Stimulated activated memory B cell treated with anti-CD40 and anti-IgM and Interleukin-4, amounts not matched to agents 10 μg/mL and 1 μg/mL and 100 μg/mL, for 72 hours (primary cell): ENCODE data around the gene APOL5.
"Not testable (repeated sequence)": the region's sequence is repeated elsewhere in the genome, so short reads cannot be mapped to it uniquely, and the experiment has no call there.

ENCODE experiments used
- ATAC-seq: fragments of 150-1000 bp; cut with Tn5 transposase; 2 replicates; pipeline ENCODE4 v1.10.0; 2021
- H3K27ac Mint-ChIP-seq: one replicate; pipeline ENCODE4 v1.8.0; 2022; ENCODE audit warnings: mild to moderate bottlenecking, mixed read lengths
- H3K27me3 Mint-ChIP-seq: one replicate; pipeline ENCODE4 v1.8.0; 2022; ENCODE audit warnings: mixed read lengths
- H3K36me3 Mint-ChIP-seq: one replicate; pipeline ENCODE4 v1.8.0; 2022; ENCODE audit warnings: mixed read lengths
- H3K4me1 Mint-ChIP-seq: one replicate; pipeline ENCODE4 v1.8.0; 2022; ENCODE audit warnings: mixed read lengths
- H3K4me3 Mint-ChIP-seq: one replicate; pipeline ENCODE4 v1.8.0; 2022; ENCODE audit warnings: mild to moderate bottlenecking, moderate library complexity, mixed read lengths
- H3K9me3 Mint-ChIP-seq: one replicate; pipeline ENCODE4 v1.8.0; 2022; ENCODE audit warnings: mixed read lengths

APOL5 gene

GRCh38 chr22:35695202-35695601 is 22.5 kb upstream of the APOL5 start:
- ATAC-seq = no peak
- H3K27ac Mint-ChIP-seq = no peak overlapping the region

GRCh38 chr22:35697142-35697541 is 20.5 kb upstream of the APOL5 start:
- Mint-ChIP-seq H3K4me3 (no peak overlapping the region), H3K36me3 (no peaks in the 10 kb centered on the region), H3K9me3 (no peaks in the 10 kb centered on the region), H3K27me3 (no peaks in the 10 kb centered on the region), H3K27ac (no peak overlapping the region), H3K4me1 (no peaks in the 10 kb centered on the region)
- no peak for ATAC-seq

More at GRCh38 chr22:35695202-35695601, 22.5 kb upstream of the APOL5 start:
- peaks cover 7% of the 10 kb centered on the region for H3K4me1 Mint-ChIP-seq
- H3K27me3 Mint-ChIP-seq = peaks cover 17% of the 10 kb centered on the region
- H3K36me3 Mint-ChIP-seq = no peaks in the 10 kb centered on the region
- H3K9me3 Mint-ChIP-seq = no peaks in the 10 kb centered on the region
- no peak overlapping the region for H3K4me3 Mint-ChIP-seq

GRCh38 chr22:35699852-35700251 is 17.8 kb upstream of the APOL5 start:
- ATAC-seq, H3K4me1 Mint-ChIP-seq, H3K27me3 Mint-ChIP-seq, H3K9me3 Mint-ChIP-seq, H3K4me3 Mint-ChIP-seq, H3K36me3 Mint-ChIP-seq, H3K27ac Mint-ChIP-seq: not testable (repeated sequence)

- H3K9me3 Mint-ChIP-seq = no peaks in the 10 kb centered on the region
- peaks cover 8% of the 10 kb centered on the region for H3K27me3 Mint-ChIP-seq
- no peaks in the 10 kb centered on the region for H3K36me3 Mint-ChIP-seq
- H3K27ac Mint-ChIP-seq = no peak overlapping the region
- no peak for ATAC-seq
- no peak overlapping the region for H3K4me3 Mint-ChIP-seq
- H3K4me1 Mint-ChIP-seq = no peaks in the 10 kb centered on the region
Observed at GRCh38 chr22:35703861-35704584, 13.6 kb upstream of the APOL5 start.

- Mint-ChIP-seq H3K27me3 (peaks cover 17% of the 10 kb centered on the region), H3K9me3 (no peaks in the 10 kb centered on the region), H3K36me3 (no peaks in the 10 kb centered on the region), H3K4me3 (no peak overlapping the region), H3K27ac (no peak overlapping the region), H3K4me1 (no peaks in the 10 kb centered on the region)
- no peak for ATAC-seq
Observed at GRCh38 chr22:35705141-35705540, 12.5 kb upstream of the APOL5 start.

GRCh38 chr22:35708453-35708852 is 9.2 kb upstream of the APOL5 start:
- H3K4me3 Mint-ChIP-seq = no peak overlapping the region
- H3K27ac Mint-ChIP-seq = no peak overlapping the region
- H3K36me3 Mint-ChIP-seq = peaks cover 8% of the 10 kb centered on the region
- H3K4me1 Mint-ChIP-seq = no peaks in the 10 kb centered on the region
- H3K9me3 Mint-ChIP-seq = peaks cover 8% of the 10 kb centered on the region
- peaks cover 37% of the 10 kb centered on the region for H3K27me3 Mint-ChIP-seq
- ATAC-seq = no peak

- peaks cover 9% of the 10 kb centered on the region for H3K9me3 Mint-ChIP-seq
- no peak for ATAC-seq
- peaks cover 10% of the 10 kb centered on the region for H3K36me3 Mint-ChIP-seq
- peaks cover 41% of the 10 kb centered on the region for H3K27me3 Mint-ChIP-seq
- H3K27ac Mint-ChIP-seq = no peak overlapping the region
- H3K4me1 Mint-ChIP-seq = no peaks in the 10 kb centered on the region
- no peak overlapping the region for H3K4me3 Mint-ChIP-seq
Observed at GRCh38 chr22:35708917-35709316, 8.8 kb upstream of the APOL5 start.

- H3K9me3 Mint-ChIP-seq = peaks cover 9% of the 10 kb centered on the region
- peaks cover 10% of the 10 kb centered on the region for H3K36me3 Mint-ChIP-seq
- H3K27me3 Mint-ChIP-seq = peaks cover 55% of the 10 kb centered on the region
- H3K4me1 Mint-ChIP-seq = no peaks in the 10 kb centered on the region
- no peak for ATAC-seq
- no peak overlapping the region for H3K4me3 Mint-ChIP-seq
- H3K27ac Mint-ChIP-seq = no peak overlapping the region
Observed at GRCh38 chr22:35711336-35711735, 6.3 kb upstream of the APOL5 start.

- H3K4me1 Mint-ChIP-seq = no peaks in the 10 kb centered on the region
- no peak overlapping the region for H3K4me3 Mint-ChIP-seq
- ATAC-seq = no peak
- no peak overlapping the region for H3K27ac Mint-ChIP-seq
- H3K36me3 Mint-ChIP-seq = peaks cover 10% of the 10 kb centered on the region
- H3K9me3 Mint-ChIP-seq = peaks cover 9% of the 10 kb centered on the region
- H3K27me3 Mint-ChIP-seq = peaks cover 64% of the 10 kb centered on the region
Observed at GRCh38 chr22:35712672-35713071, 5.0 kb upstream of the APOL5 start.

- no peaks in the 10 kb centered on the region for H3K36me3 Mint-ChIP-seq
- no peak overlapping the region for H3K27ac Mint-ChIP-seq
- no peaks in the 10 kb centered on the region for H3K4me1 Mint-ChIP-seq
- peaks cover 39% of the 10 kb centered on the region for H3K27me3 Mint-ChIP-seq
- H3K9me3 Mint-ChIP-seq = no peaks in the 10 kb centered on the region
- no peak overlapping the region for H3K4me3 Mint-ChIP-seq
- ATAC-seq = no peak
Observed at GRCh38 chr22:35719212-35719875, 1.7 kb downstream of the APOL5 start.

GRCh38 chr22:35721960-35722359 is 4.3 kb downstream of the APOL5 start:
- H3K4me3 Mint-ChIP-seq = no peak overlapping the region
- H3K36me3 Mint-ChIP-seq = no peaks in the 10 kb centered on the region
- no peak for ATAC-seq
- peaks cover 30% of the 10 kb centered on the region for H3K27me3 Mint-ChIP-seq
- no peak overlapping the region for H3K27ac Mint-ChIP-seq
- no peaks in the 10 kb centered on the region for H3K4me1 Mint-ChIP-seq
- H3K9me3 Mint-ChIP-seq = no peaks in the 10 kb centered on the region

GRCh38 chr22:35725521-35725920 is 7.8 kb downstream of the APOL5 start:
- H3K4me1 Mint-ChIP-seq = no peaks in the 10 kb centered on the region
- no peak overlapping the region for H3K4me3 Mint-ChIP-seq
- peaks cover 36% of the 10 kb centered on the region for H3K27me3 Mint-ChIP-seq
- H3K9me3 Mint-ChIP-seq = no peaks in the 10 kb centered on the region
- no peaks in the 10 kb centered on the region for H3K36me3 Mint-ChIP-seq
- ATAC-seq = no peak
- H3K27ac Mint-ChIP-seq = no peak overlapping the region

GRCh38 chr22:35726398-35726797 is 8.7 kb downstream of the APOL5 start:
- Mint-ChIP-seq H3K4me1 (no peaks in the 10 kb centered on the region), H3K36me3 (no peaks in the 10 kb centered on the region), H3K27ac (no peak overlapping the region), H3K27me3 (peaks cover 45% of the 10 kb centered on the region), H3K4me3 (no peak overlapping the region), H3K9me3 (no peaks in the 10 kb centered on the region)
- ATAC-seq = no peak

- Mint-ChIP-seq H3K9me3 (no peaks in the 10 kb centered on the region), H3K4me3 (no peak overlapping the region), H3K27me3 (peaks cover 50% of the 10 kb centered on the region), H3K36me3 (no peaks in the 10 kb centered on the region), H3K27ac (no peak overlapping the region), H3K4me1 (no peaks in the 10 kb centered on the region)
- no peak for ATAC-seq
Observed at GRCh38 chr22:35726933-35727332, 9.3 kb downstream of the APOL5 start.

- Mint-ChIP-seq H3K9me3 (no peaks in the 10 kb centered on the region), H3K4me1 (no peaks in the 10 kb centered on the region), H3K27ac (no peak overlapping the region), H3K36me3 (no peaks in the 10 kb centered on the region), H3K4me3 (no peak overlapping the region), H3K27me3 (peaks cover 55% of the 10 kb centered on the region)
- ATAC-seq = no peak
Observed at GRCh38 chr22:35727436-35727835, 9.8 kb downstream of the APOL5 start.

- ATAC-seq = no peak
- H3K4me3 Mint-ChIP-seq = no peak overlapping the region
- H3K9me3 Mint-ChIP-seq = no peaks in the 10 kb centered on the region
- H3K27ac Mint-ChIP-seq = no peak overlapping the region
- no peaks in the 10 kb centered on the region for H3K36me3 Mint-ChIP-seq
- H3K27me3 Mint-ChIP-seq = peaks cover 60% of the 10 kb centered on the region
- no peaks in the 10 kb centered on the region for H3K4me1 Mint-ChIP-seq
Observed at GRCh38 chr22:35728639-35729308, 11.1 kb downstream of the APOL5 start.
